ENCODE measurements around the gene CASP7. TPM values are rescaled to one million over a fixed set of nuclear protein-coding genes. Genes with fewer than 3 reads are reported as not detected.

Gene CASP7
- total RNA-seq, 1 experiment from 2014 or later: 14.0 TPM

- TSS peak; percentile 38 for BruUV-seq (replicated peaks)
- Histone ChIP-seq H3K79me2 (ENCODE audit: low read depth) (peaks cover 9% of the 10 kb centered on the region; the same call in 1 of the 2 replicates), H4K20me1 (ENCODE audit: insufficient read depth) (no peaks in the 10 kb centered on the region), H3K27ac (0 out of 2 replicates have a peak overlapping the region, but pooled peaks have one; percentile 23), H3K36me3 (ENCODE audit: low read depth) (no peaks in the 10 kb centered on the region), H3K27me3 (ENCODE audit: insufficient read depth, low read depth) (no peaks in the 10 kb centered on the region), H3K9me2 (ENCODE audit: insufficient read depth) (no peaks in the 10 kb centered on the region), H2AFZ (peak overlapping the region; percentile 88), H3K4me3 (peak overlapping the region; percentile 85), H3K9me3 (ENCODE audit: insufficient read depth, low read depth) (no peaks in the 10 kb centered on the region), H3K4me2 (peak overlapping the region; percentile 90), H3F3A (ENCODE audit: insufficient read depth, low read depth) (no peaks in the 10 kb centered on the region), H3K4me1 (replicated peaks; ENCODE audit: insufficient read depth) (peaks cover 9% of the 10 kb centered on the region; the same call in 1 of the 2 replicates)
- DNase-seq: peak; percentile 11 to 45
- intact Hi-C loops (cut with micrococcal nuclease; ENCODE audit: unreplicated experiment): no loop called here
- CTCF ChIA-PET: no interaction called here
- POLR2A ChIA-PET (ENCODE audit: unreplicated experiment): no interaction called here
- TF ChIP-seq CTCF (conservative IDR thresholded peaks at IDR 0.05) (no peak), EZH2 (IDR thresholded peaks at IDR 0.05; ENCODE audit: low read depth) (no peak)
These were observed 739 bp downstream of the CASP7 start for GRCh38 chr10:113680190-113681111.

GRCh38 chr10:113681533-113682470 is 2.1 kb downstream of the CASP7 start:
- Histone ChIP-seq H3F3A (ENCODE audit: insufficient read depth, low read depth) (no peaks in the 10 kb centered on the region), H3K9me3 (ENCODE audit: insufficient read depth, low read depth) (no peaks in the 10 kb centered on the region), H3K79me2 (ENCODE audit: low read depth) (peaks cover 9% of the 10 kb centered on the region; the same call in 1 of the 2 replicates), H3K27me3 (ENCODE audit: insufficient read depth, low read depth) (no peaks in the 10 kb centered on the region), H3K9me2 (ENCODE audit: insufficient read depth) (no peaks in the 10 kb centered on the region), H2AFZ (no peak overlapping the region), H3K36me3 (ENCODE audit: low read depth) (no peaks in the 10 kb centered on the region), H3K4me2 (no peak overlapping the region), H3K27ac (no peak overlapping the region), H3K4me3 (no peak overlapping the region), H3K4me1 (replicated peaks; ENCODE audit: insufficient read depth) (peaks cover 9% of the 10 kb centered on the region; the same call in 1 of the 2 replicates), H4K20me1 (ENCODE audit: insufficient read depth) (no peaks in the 10 kb centered on the region)
- POLR2A ChIA-PET (ENCODE audit: unreplicated experiment): no interaction called here
- TF ChIP-seq CTCF (conservative IDR thresholded peaks at IDR 0.05) (no peak), EZH2 (IDR thresholded peaks at IDR 0.05; ENCODE audit: low read depth) (no peak)
- DNase-seq: no peak
- intact Hi-C loops (cut with micrococcal nuclease; ENCODE audit: unreplicated experiment): no loop called here
- CTCF ChIA-PET: no interaction called here
- BruUV-seq (replicated peaks): no TSS peak

- peaks cover 9% of the 10 kb centered on the region; the same call in 1 of the 2 replicates for H3K79me2 ChIP-seq (ENCODE audit: low read depth)
- CTCF ChIA-PET: no interaction called here
These were observed 3.6 kb downstream of the CASP7 start for GRCh38 chr10:113683300-113683699.

More at GRCh38 chr10:113683300-113683699, 3.6 kb downstream of the CASP7 start:
- Histone ChIP-seq H4K20me1 (ENCODE audit: insufficient read depth) (no peaks in the 10 kb centered on the region), H3K9me2 (ENCODE audit: insufficient read depth) (no peaks in the 10 kb centered on the region), H3K9me3 (ENCODE audit: insufficient read depth, low read depth) (no peaks in the 10 kb centered on the region), H3F3A (ENCODE audit: insufficient read depth, low read depth) (no peaks in the 10 kb centered on the region), H3K4me2 (no peak overlapping the region), H3K36me3 (ENCODE audit: low read depth) (no peaks in the 10 kb centered on the region), H3K27me3 (ENCODE audit: insufficient read depth, low read depth) (no peaks in the 10 kb centered on the region), H3K4me3 (no peak overlapping the region), H2AFZ (no peak overlapping the region), H3K4me1 (replicated peaks; ENCODE audit: insufficient read depth) (peaks cover 9% of the 10 kb centered on the region; the same call in 1 of the 2 replicates), H3K27ac (no peak overlapping the region)
- POLR2A ChIA-PET (ENCODE audit: unreplicated experiment): no interaction called here
- BruUV-seq (replicated peaks): no TSS peak
- intact Hi-C loops (cut with micrococcal nuclease; ENCODE audit: unreplicated experiment): no loop called here
- DNase-seq: no peak
- TF ChIP-seq CTCF (conservative IDR thresholded peaks at IDR 0.05) (no peak), EZH2 (IDR thresholded peaks at IDR 0.05; ENCODE audit: low read depth) (no peak)
